Measurements from ENCODE around the gene MAML3.

- TF ChIP-seq, protein P1, sequence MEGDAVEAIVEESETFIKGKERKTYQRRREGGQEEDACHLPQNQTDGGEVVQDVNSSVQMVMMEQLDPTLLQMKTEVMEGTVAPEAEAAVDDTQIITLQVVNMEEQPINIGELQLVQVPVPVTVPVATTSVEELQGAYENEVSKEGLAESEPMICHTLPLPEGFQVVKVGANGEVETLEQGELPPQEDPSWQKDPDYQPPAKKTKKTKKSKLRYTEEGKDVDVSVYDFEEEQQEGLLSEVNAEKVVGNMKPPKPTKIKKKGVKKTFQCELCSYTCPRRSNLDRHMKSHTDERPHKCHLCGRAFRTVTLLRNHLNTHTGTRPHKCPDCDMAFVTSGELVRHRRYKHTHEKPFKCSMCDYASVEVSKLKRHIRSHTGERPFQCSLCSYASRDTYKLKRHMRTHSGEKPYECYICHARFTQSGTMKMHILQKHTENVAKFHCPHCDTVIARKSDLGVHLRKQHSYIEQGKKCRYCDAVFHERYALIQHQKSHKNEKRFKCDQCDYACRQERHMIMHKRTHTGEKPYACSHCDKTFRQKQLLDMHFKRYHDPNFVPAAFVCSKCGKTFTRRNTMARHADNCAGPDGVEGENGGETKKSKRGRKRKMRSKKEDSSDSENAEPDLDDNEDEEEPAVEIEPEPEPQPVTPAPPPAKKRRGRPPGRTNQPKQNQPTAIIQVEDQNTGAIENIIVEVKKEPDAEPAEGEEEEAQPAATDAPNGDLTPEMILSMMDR (optimal IDR thresholded peaks at IDR 0.05 in 1 of 3, IDR thresholded peaks at IDR 0.05 in 1 of 3, conservative IDR thresholded peaks at IDR 0.05 in 1 of 3; ENCODE audit: extremely low read depth in 1 of 3, insufficient read depth in 2 of 3, low read length in 3 of 3) = no peak
- TF ChIP-seq EZH2 (IDR thresholded peaks at IDR 0.05; ENCODE audit: low read length) = no peak
Measured at GRCh38 chr4:140134746-140135425, 19.1 kb downstream of the MAML3 start.
